ENCODE results near the gene SNRPN.
A peak's percentile ranks its signal among the peaks of the same experiment; 100 is the strongest.
"Not testable (repeated sequence)": the region's sequence is repeated elsewhere in the genome, so short reads cannot be mapped to it uniquely, and the experiment has no call there.

SNRPN gene

GRCh38 chr15:24954783-24955530 is at the start of gene SNRPN, which contains the start of gene SNURF:
Gene SNRPN (plus strand): TSS chr15:24954987. CDS start chr15:24974454, 19,467 bp downstream.
Gene SNURF (plus strand): TSS chr15:24954987. CDS start chr15:24955049, 62 bp downstream.
- peak; percentile 15 for DNase-seq

- no peak for DNase-seq
Measured at GRCh38 chr15:24916305-24917009, 38.3 kb upstream of the SNRPN start.

- DNase-seq = no peak
Measured at GRCh38 chr15:24917431-24917830, 37.4 kb upstream of the SNRPN start.

GRCh38 chr15:24919446-24919845 is 35.3 kb upstream of the SNRPN start:
- DNase-seq = no peak

GRCh38 chr15:24922781-24923180 is 32.0 kb upstream of the SNRPN start:
- not testable (repeated sequence) for DNase-seq

GRCh38 chr15:24924153-24924552 is 30.6 kb upstream of the SNRPN start:
- no peak for DNase-seq

- no peak for DNase-seq
Measured at GRCh38 chr15:24924621-24925020, 30.2 kb upstream of the SNRPN start.

GRCh38 chr15:24931874-24932732 is 22.7 kb upstream of the SNRPN start:
- DNase-seq = not testable (repeated sequence)

GRCh38 chr15:24933716-24934115 is 21.1 kb upstream of the SNRPN start:
- DNase-seq = no peak

GRCh38 chr15:24938224-24938623 is 16.6 kb upstream of the SNRPN start:
- DNase-seq = not testable (repeated sequence)

- DNase-seq = no peak
Measured at GRCh38 chr15:24940236-24940635, 14.6 kb upstream of the SNRPN start.

- no peak for DNase-seq
Measured at GRCh38 chr15:24943361-24943760, 11.4 kb upstream of the SNRPN start.

- DNase-seq = no peak
Measured at GRCh38 chr15:24944954-24945353, 9.8 kb upstream of the SNRPN start.

GRCh38 chr15:24945711-24946110 is 9.1 kb upstream of the SNRPN start:
- no peak for DNase-seq

- DNase-seq = no peak
Measured at GRCh38 chr15:24948495-24948894, 6.3 kb upstream of the SNRPN start.

- DNase-seq = no peak
Measured at GRCh38 chr15:24955531-24955921, 739 bp downstream of the SNRPN start.

- peak; percentile 64 for DNase-seq
Measured at GRCh38 chr15:24956111-24956838, 1.5 kb downstream of the SNRPN start.

- DNase-seq = no peak
Measured at GRCh38 chr15:24957691-24958090, 2.9 kb downstream of the SNRPN start.

GRCh38 chr15:24961967-24962366 is 7.2 kb downstream of the SNRPN start:
- no peak for DNase-seq

GRCh38 chr15:24962880-24963279 is 8.1 kb downstream of the SNRPN start:
- DNase-seq = no peak

- DNase-seq = no peak
Measured at GRCh38 chr15:24966364-24967103, 11.7 kb downstream of the SNRPN start.

- no peak for DNase-seq
Measured at GRCh38 chr15:24971052-24971451, 16.3 kb downstream of the SNRPN start.

All from NCI-H1436 (cell line).